Measurements from ENCODE around the gene PIP.
"Not testable (repeated sequence)": the region's sequence is repeated elsewhere in the genome, so short reads cannot be mapped to it uniquely, and the experiment has no call there.

PIP gene, protein sequence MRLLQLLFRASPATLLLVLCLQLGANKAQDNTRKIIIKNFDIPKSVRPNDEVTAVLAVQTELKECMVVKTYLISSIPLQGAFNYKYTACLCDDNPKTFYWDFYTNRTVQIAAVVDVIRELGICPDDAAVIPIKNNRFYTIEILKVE

DNA sequence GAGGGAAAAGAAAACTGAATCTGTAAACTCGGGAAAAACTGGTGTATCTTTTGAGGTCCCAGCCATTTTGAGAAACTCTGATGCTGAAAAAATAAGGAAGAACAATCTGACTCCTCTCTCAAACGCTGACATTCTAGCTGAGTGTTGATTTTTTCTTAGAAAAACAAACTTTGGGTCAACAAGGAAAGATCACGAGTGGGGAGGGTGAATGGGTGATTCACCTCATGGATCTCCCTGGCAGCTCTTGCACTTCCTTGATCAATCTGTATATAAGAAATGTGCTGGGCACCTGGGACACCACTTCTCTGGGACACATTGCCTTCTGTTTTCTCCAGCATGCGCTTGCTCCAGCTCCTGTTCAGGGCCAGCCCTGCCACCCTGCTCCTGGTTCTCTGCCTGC, at the start of gene PIP:
Gene PIP (plus strand): TSS at position 297 of the 400 bp plus-strand sequence. CDS start 40 bp downstream, at position 337.
- no peak for DNase-seq (ENCODE audit: low read depth)

DNA sequence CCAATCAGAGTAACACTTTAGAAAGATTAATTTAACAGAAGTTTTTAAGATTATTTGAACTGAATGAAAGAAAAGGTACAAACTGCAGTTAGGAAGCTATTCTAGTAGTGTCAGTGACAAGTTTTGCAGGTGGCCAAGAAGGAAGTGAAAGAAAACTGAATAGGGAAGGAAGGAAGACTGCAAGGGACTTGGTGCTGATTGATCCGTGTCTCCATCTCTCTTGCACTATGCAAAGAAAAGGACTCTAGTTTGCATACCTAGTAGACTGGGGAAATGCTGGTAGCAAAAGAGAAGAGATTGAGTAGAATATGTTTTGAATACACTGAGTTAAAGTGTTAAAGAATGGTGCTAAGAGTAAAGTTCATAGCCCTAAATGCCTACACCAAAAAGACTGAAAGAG, 46.8 kb upstream of the PIP start:
- no peak for DNase-seq (ENCODE audit: low read depth)

DNA sequence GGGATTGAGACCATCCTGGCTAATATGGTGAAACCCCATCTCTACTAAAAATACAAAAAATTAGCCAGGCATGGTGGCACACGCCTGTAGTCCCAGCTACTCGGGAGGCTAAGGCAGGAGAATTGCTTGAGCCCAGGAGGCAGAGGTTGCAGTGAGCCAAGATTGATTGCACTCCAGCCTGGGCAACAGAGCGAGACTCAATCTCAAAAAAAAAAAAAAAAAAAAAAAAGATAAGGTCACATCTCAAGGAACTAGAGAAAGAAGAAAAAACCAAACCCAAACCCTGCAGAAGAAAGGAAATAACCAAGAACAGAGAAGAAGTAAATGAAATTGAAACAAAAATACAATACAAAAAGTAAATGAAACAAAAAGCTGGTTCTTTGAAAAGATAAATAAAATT, 46.3 kb upstream of the PIP start:
- DNase-seq (ENCODE audit: low read depth) = not testable (repeated sequence)

DNA sequence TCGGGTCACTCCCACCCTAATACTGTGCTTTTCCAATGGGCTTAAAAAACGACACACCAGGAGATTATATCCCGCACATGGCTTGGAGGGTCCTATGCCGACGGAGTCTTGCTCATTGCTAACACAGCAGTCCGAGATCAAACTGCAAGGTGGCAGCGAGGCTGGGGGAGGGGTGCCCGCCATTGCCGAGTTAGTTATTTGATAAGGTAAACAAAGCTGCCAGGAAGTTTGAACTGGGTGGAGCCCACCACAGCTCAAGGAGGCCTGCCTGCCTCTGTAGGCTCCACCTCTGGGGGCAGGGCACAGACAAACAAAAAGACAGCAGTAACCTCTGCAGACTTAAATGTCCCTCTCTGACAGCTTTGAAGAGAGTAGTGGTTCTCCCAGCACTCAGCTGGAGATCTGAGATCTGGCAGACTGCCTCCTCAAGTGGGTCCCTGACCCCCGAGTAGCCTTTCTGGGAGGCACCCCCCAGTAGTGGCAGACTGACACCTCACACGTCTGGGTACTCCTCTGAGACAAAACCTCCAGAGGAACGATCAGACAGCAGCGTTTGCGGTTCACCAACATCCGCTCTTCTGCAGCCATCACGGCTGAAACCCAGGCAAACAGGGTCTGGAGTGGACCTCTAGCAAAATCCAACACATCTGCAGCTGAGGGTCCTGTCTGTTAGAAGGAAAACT, 43.2 kb upstream of the PIP start:
- DNase-seq (ENCODE audit: low read depth) = not testable (repeated sequence)

DNA sequence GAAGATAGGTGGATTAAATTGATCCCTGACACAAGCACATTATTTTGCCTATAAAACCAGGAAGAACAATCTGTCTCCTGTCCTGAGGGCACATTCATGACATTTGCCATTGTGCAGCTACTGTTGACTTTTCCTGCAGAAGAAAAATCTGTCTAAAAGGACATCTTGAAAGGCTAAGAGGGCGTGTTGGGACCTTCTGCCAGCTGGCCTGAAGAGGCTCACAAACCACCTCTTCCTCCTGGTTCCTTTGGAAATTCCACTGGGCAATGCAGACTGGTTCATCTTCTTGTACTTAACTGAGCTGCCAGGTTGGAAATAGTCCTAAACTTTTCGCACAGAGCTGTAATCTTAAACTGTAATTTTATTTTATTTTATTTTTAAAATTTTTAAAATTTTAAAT, 35.7 kb upstream of the PIP start:
- no peak for DNase-seq (ENCODE audit: low read depth)

GRCh38 chr7:143099579-143099978, 32.3 kb upstream of the PIP start:
- DNase-seq (ENCODE audit: low read depth) = not testable (repeated sequence)

GRCh38 chr7:143104759-143105158, 27.1 kb upstream of the PIP start:
- DNase-seq (ENCODE audit: low read depth) = no peak

DNA sequence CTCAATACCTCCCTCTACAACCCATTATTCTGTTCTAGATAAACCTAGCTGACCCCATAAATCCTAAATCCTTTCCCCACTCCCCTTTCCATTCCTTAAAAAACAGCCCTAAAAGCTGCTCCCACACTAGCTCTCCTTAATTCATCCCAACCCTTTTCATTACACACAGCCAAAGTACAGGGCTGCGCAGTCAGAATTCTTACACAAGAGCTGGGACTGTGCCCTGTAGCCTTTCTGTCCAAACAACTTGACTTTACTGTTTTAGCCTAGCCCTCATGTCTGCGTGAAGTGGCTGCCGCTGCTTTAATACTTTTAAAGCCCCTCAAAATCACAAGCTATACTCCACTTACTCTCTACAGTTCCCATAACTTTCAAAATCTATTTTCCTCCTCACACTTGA, 23.9 kb upstream of the PIP start:
- DNase-seq (ENCODE audit: low read depth) = not testable (repeated sequence)

GRCh38 chr7:143117395-143117794, 14.5 kb upstream of the PIP start:
- no peak for DNase-seq (ENCODE audit: low read depth)

- no peak for DNase-seq (ENCODE audit: low read depth)
Measured at GRCh38 chr7:143120691-143121405, 11.0 kb upstream of the PIP start.

DNA sequence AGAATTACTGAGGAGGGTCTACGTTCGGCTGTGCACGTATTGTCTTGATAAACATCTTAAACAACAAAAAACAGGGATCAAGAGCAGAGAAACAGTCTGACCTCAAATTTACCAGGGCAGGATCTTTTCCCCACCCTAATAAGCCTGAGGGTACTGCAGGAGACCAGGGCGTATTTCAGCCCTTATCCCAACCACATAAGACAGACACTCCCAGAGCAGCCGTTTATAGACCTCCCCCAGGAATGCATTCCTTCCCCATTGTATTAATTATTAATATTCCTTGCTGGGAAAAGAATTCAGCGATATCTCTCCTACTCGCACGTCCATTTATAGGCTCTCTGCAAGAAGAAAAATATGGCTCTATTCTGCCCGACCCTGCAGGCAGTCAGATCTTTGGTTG, 8.6 kb upstream of the PIP start:
- DNase-seq (ENCODE audit: low read depth) = not testable (repeated sequence)

GRCh38 chr7:143126146-143126545, 5.7 kb upstream of the PIP start:
- peak; percentile 4 for DNase-seq (ENCODE audit: low read depth)

DNA sequence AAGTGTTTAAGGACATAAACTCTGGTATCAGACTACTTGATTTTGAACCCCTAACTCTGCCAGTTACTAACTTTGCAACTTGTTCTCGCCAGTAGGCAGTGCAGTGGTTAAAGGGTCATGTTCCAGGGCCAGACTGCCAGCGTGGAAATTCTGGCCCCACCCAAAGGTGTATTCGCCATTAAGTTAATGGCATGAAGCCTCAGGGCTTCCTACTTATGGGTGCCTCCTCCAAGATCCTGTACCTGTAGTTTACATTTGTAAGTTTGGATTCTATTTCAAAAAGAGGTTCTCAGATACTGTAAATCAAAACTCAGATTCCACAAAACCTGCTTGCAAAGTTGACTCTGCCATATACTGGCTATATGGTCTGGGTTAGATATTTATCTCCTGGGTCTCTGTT, 2.8 kb upstream of the PIP start:
- DNase-seq (ENCODE audit: low read depth) = no peak

DNA sequence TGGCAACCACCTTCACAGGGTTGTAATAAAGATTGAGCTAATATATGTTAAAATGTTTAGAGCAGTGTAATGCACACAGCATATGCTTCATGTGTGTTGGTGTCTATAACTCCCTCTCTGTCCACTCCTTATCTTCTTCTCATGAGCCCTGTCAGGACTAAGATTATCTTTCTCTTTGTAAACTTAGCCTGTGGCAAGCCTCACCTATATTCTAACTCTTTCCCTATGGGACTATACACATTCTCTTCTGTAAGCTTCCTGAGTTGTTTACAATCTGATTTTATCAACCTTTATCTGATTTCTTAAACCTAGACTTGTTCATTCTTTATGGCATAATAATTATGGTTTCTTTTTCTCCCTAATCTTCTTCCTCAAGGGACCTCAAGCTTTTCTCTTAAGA, 2.4 kb upstream of the PIP start:
- no peak for DNase-seq (ENCODE audit: low read depth)

DNA sequence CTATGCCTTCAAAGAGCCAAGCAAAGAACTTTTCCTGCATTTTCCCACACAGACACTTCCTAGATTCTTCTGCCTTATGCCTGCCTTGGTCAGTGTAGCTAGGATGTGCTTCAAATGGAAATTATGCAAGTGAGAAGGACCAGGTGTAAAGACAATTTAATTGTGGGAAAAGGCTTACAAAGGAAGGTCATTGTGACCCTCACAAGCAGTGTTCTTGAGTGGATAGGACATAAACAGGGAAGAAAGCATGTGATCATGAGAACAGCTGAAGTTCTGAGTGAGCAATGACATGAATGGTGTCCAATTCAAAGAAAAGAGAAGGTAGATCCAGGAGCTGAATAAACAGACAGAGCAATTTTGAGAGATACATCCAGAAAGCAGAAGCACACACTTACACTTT, 1.3 kb upstream of the PIP start:
- no peak for DNase-seq (ENCODE audit: low read depth)

DNA sequence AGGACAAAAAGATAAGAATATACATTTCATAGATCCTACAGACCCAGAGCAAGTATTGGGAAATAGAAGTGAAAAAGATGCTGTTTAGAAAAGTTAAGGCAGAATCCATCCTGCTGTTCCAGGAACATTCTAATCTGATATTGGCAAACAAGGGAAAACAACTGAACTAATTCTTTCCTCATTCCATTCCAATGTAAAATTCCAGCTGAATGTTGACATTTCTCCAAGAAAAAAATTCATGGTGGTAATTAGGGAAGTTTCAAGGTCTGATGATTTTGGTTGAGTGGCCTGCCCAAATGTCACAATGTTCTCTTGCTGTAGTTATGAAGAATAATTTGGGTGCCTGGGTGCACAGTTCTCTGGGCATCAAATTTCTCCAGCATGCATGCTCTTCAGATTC, 15.2 kb downstream of the PIP start:
- no peak for DNase-seq (ENCODE audit: low read depth)

DNA sequence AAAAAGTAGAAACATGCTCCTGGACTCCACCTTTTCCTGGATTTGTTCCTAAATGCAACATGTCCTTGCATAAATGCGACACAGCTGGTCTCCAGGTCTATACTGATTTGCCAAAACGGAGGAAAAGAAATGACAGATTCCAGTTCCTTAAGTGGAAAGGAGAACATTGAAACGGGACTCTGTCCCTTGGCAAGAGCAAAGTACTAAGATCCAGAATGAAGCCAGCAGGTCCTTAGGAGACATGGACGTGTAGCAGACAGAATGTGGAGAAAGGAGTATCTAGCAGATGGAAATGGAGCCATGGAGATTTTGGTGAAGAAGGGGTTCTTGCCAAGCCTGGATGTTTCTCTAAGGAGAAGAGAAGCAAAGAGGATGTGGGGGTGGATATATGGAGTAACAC, 16.2 kb downstream of the PIP start:
- DNase-seq (ENCODE audit: low read depth) = no peak

- DNase-seq (ENCODE audit: low read depth) = no peak
Measured at GRCh38 chr7:143148651-143149050, 16.8 kb downstream of the PIP start.

DNA sequence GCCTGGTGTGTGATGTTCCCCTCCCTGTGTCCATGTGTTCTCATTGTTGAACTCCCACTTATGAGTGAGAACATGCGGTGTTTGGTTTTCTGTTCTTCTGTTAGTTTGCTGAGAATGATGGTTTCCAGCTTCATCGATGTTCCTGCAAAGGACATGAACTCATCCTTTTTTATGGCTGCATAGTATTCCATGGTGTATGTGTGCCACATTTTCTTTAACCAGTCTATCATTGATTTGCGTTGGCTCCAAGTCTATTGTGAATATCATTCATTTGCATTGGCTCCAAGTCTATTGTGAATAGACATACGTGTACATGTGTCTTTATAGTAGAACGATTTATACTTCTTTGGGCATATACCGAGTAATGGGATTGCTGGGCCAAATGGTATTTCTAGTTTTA, 18.8 kb downstream of the PIP start:
- not testable (repeated sequence) for DNase-seq (ENCODE audit: low read depth)

- not testable (repeated sequence) for DNase-seq (ENCODE audit: low read depth)
Measured at GRCh38 chr7:143158617-143159016, 26.7 kb downstream of the PIP start.

- no peak for DNase-seq (ENCODE audit: low read depth)
Measured at GRCh38 chr7:143171697-143172096, 39.8 kb downstream of the PIP start.

GRCh38 chr7:143172354-143172753, 40.5 kb downstream of the PIP start:
- no peak for DNase-seq (ENCODE audit: low read depth)

DNA sequence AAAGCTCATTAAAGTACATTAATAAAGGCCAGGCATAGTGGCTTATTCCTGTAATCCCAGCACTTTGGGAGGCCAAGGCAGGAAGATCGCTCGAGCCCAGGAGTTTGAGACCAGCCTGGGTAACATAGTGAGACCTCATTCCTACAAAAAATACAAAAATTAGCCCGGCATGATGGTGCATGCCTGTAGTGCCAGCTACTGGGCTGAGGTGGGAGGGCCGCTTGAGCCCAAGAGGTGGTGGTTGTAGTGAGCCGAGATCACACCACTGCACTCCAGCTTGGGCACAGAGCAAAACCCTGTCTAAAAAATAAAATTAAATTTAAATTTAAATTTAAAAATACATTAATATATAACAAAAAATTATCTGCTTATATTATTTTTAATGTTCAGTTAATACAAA, 44.3 kb downstream of the PIP start:
- no peak for DNase-seq (ENCODE audit: low read depth)
